Neural cell (in vitro differentiated cells): ENCODE results near the gene TOGARAM1. TPM values are rescaled to one million over a fixed set of nuclear protein-coding genes. Genes with fewer than 3 reads are reported as not detected.
"Not testable (repeated sequence)": the region's sequence is repeated elsewhere in the genome, so short reads cannot be mapped to it uniquely, and the experiment has no call there.

Experiments used
- H2AFZ ChIP-seq: fragments of 200-600, 300-800 bp; sonication (generic), shearing (Covaris generic); 2 replicates; pipeline ENCODE4 v1.6.0; 2014; ENCODE audit warnings: low read depth, mild to moderate bottlenecking, antibody characterized with exemption, low read length, moderate library complexity
- H3F3A ChIP-seq: fragments of 200-600 bp; shearing (Covaris generic); 2 replicates; pipeline ENCODE4 v1.6.1; 2016; ENCODE audit warnings: mild to moderate bottlenecking, moderate library complexity, mixed read lengths, antibody characterized with exemption, low read length; ENCODE audit not compliant: insufficient read depth, poor library complexity, severe bottlenecking
- H3K27ac ChIP-seq: fragments of 200-600, 300-800 bp; sonication (generic), shearing (Covaris generic); 2 replicates; pipeline ENCODE4 v1.5.1; 2014; ENCODE audit warnings: mild to moderate bottlenecking, low read length, moderate library complexity
- H3K27me3 ChIP-seq: fragments of 300-800, 200-600 bp; sonication (generic), shearing (Covaris generic); 2 replicates; pipeline ENCODE4 v1.6.0; 2014; ENCODE audit warnings: mild to moderate bottlenecking, low read depth, low read length, moderate library complexity; ENCODE audit not compliant: insufficient read depth
- H3K36me3 ChIP-seq: fragments of 300-800, 200-600 bp; sonication (generic), shearing (Covaris generic); 2 replicates; pipeline ENCODE4 v1.5.1; 2014; ENCODE audit warnings: mild to moderate bottlenecking, antibody characterized with exemption, low read length, moderate library complexity; ENCODE audit not compliant: insufficient read depth
- H3K4me2 ChIP-seq: fragments of 300-800, 200-600 bp; sonication (generic), shearing (Covaris generic); 2 replicates; pipeline ENCODE4 v1.6.0; 2014; ENCODE audit warnings: mild to moderate bottlenecking, low read length
- H3K4me3 ChIP-seq: fragments of 300-800, 200-600 bp; sonication (generic), shearing (Covaris generic); 2 replicates; pipeline ENCODE4 v1.5.1; 2014; ENCODE audit warnings: mild to moderate bottlenecking, low read length, moderate library complexity
- H3K79me2 ChIP-seq: fragments of 200-600 bp; shearing (Covaris generic); replicated peaks from 2 replicates; pipeline ENCODE4 v1.6.0; 2014; ENCODE audit warnings: mild to moderate bottlenecking, low read length, moderate library complexity; ENCODE audit not compliant: insufficient read depth
- H3K9ac ChIP-seq: fragments of 300-800, 200-600 bp; sonication (generic), shearing (Covaris generic); 2 replicates; pipeline ENCODE4 v1.6.1; 2016; ENCODE audit warnings: mild to moderate bottlenecking, low read length, mixed read lengths
- H3K9me2 ChIP-seq: fragments of 200-600 bp; shearing (Covaris generic); 2 replicates; pipeline ENCODE4 v1.6.1; 2016; ENCODE audit warnings: mild to moderate bottlenecking, low read length, mixed read lengths; ENCODE audit not compliant: insufficient read depth
- H3K9me3 ChIP-seq: fragments of 200-600, 300-800 bp; sonication (generic), shearing (Covaris generic); 2 replicates; pipeline ENCODE4 v1.6.1; 2016; ENCODE audit warnings: mild to moderate bottlenecking, mixed run types, low read length, moderate library complexity, mixed read lengths
- H4K20me1 ChIP-seq: fragments of 200-600 bp; shearing (Covaris generic); 2 replicates; pipeline ENCODE4 v1.6.1; 2016; ENCODE audit warnings: mild to moderate bottlenecking, mixed run types; ENCODE audit not compliant: insufficient read depth
- EP300 ChIP-seq: fragments of 450-650 bp; conservative IDR thresholded peaks from 2 replicates; pipeline ENCODE4 v1.6.1; 2014; ENCODE audit warnings: antibody characterized with exemption, mild to moderate bottlenecking, moderate library complexity; ENCODE audit not compliant: poor library complexity, severe bottlenecking
- EZH2 ChIP-seq: fragments of 200-600, 300-800 bp; shearing (Covaris generic), sonication (generic); IDR thresholded peaks from 2 replicates; pipeline ENCODE4 v1.6.1; 2014; ENCODE audit warnings: antibody characterized with exemption, low read length, borderline replicate concordance, mild to moderate bottlenecking; ENCODE audit not compliant: insufficient read depth, poor library complexity, severe bottlenecking
- MXI1 ChIP-seq: fragments of 450-650 bp; conservative IDR thresholded peaks from 2 replicates; pipeline ENCODE4 v1.6.1; 2014; ENCODE audit warnings: antibody characterized with exemption, mild to moderate bottlenecking; ENCODE audit not compliant: poor library complexity, severe bottlenecking
- POLR2AphosphoS5 ChIP-seq: IDR thresholded peaks from 2 replicates; pipeline ENCODE4 v1.6.1; 2012
- RAD21 ChIP-seq: fragments of 450-650 bp; conservative IDR thresholded peaks from 2 replicates; pipeline ENCODE4 v1.6.1; 2014; ENCODE audit warnings: antibody characterized with exemption, mild to moderate bottlenecking, moderate library complexity
- SMC3 ChIP-seq: fragments of 450-650 bp; conservative IDR thresholded peaks from 2 replicates; pipeline ENCODE4 v1.6.1; 2014; ENCODE audit warnings: antibody characterized with exemption, mild to moderate bottlenecking, moderate library complexity; ENCODE audit not compliant: poor library complexity
- TAF1 ChIP-seq: IDR thresholded peaks from 2 replicates; pipeline ENCODE4 v1.6.1; 2012; ENCODE audit warnings: low read depth
- polyA plus RNA-seq: library from polyadenylated mRNA; depleted of rRNA; stranded (reverse); fragments of >200 nt; gene quantifications from 2 replicates; pipeline ENCODE4 v1.2.3, GENCODE V29; 2014
- TF ChIP-seq, protein P1 (sequence below): fragments of 450-650 bp; IDR thresholded peaks from 2 replicates; pipeline ENCODE4 v1.5.1; 2014; ENCODE audit warnings: antibody characterized with exemption, mild to moderate bottlenecking, moderate library complexity; ENCODE audit not compliant: poor library complexity, severe bottlenecking
- TF ChIP-seq, protein P2 (sequence below): IDR thresholded peaks from 2 replicates; pipeline ENCODE4 v1.6.1; 2012; ENCODE audit warnings: borderline replicate concordance

The TOGARAM1 gene
- polyA plus RNA-seq, 1 donor from 2014 or later, result 23.8 TPM

- not testable (repeated sequence) for H4K20me1 ChIP-seq, H3K27ac ChIP-seq, H2AFZ ChIP-seq, H3K4me2 ChIP-seq, H3K4me3 ChIP-seq, H3K36me3 ChIP-seq, H3K9ac ChIP-seq, H3K9me2 ChIP-seq, H3K9me3 ChIP-seq, H3F3A ChIP-seq, H3K27me3 ChIP-seq
- H3K79me2 ChIP-seq, result peaks cover 21% of the 10 kb centered on the region
Observed at GRCh38 chr14:45081096-45081495, 119.1 kb downstream of the TOGARAM1 start.

- Histone ChIP-seq H3K36me3 (no peaks in the 10 kb centered on the region), H3K4me3 (no peak overlapping the region), H3F3A (no peaks in the 10 kb centered on the region), H3K9me3 (no peaks in the 10 kb centered on the region), H3K27ac (no peak overlapping the region), H3K27me3 (no peaks in the 10 kb centered on the region), H3K79me2 (peaks cover 34% of the 10 kb centered on the region), H3K9me2 (no peaks in the 10 kb centered on the region), H4K20me1 (no peaks in the 10 kb centered on the region), H3K9ac (no peak overlapping the region), H2AFZ (no peak overlapping the region), H3K4me2 (no peak overlapping the region)
- TF ChIP-seq POLR2AphosphoS5, result no peak
- TF ChIP-seq, protein P1, sequence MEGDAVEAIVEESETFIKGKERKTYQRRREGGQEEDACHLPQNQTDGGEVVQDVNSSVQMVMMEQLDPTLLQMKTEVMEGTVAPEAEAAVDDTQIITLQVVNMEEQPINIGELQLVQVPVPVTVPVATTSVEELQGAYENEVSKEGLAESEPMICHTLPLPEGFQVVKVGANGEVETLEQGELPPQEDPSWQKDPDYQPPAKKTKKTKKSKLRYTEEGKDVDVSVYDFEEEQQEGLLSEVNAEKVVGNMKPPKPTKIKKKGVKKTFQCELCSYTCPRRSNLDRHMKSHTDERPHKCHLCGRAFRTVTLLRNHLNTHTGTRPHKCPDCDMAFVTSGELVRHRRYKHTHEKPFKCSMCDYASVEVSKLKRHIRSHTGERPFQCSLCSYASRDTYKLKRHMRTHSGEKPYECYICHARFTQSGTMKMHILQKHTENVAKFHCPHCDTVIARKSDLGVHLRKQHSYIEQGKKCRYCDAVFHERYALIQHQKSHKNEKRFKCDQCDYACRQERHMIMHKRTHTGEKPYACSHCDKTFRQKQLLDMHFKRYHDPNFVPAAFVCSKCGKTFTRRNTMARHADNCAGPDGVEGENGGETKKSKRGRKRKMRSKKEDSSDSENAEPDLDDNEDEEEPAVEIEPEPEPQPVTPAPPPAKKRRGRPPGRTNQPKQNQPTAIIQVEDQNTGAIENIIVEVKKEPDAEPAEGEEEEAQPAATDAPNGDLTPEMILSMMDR, result no peak
- TF ChIP-seq, protein P2, sequence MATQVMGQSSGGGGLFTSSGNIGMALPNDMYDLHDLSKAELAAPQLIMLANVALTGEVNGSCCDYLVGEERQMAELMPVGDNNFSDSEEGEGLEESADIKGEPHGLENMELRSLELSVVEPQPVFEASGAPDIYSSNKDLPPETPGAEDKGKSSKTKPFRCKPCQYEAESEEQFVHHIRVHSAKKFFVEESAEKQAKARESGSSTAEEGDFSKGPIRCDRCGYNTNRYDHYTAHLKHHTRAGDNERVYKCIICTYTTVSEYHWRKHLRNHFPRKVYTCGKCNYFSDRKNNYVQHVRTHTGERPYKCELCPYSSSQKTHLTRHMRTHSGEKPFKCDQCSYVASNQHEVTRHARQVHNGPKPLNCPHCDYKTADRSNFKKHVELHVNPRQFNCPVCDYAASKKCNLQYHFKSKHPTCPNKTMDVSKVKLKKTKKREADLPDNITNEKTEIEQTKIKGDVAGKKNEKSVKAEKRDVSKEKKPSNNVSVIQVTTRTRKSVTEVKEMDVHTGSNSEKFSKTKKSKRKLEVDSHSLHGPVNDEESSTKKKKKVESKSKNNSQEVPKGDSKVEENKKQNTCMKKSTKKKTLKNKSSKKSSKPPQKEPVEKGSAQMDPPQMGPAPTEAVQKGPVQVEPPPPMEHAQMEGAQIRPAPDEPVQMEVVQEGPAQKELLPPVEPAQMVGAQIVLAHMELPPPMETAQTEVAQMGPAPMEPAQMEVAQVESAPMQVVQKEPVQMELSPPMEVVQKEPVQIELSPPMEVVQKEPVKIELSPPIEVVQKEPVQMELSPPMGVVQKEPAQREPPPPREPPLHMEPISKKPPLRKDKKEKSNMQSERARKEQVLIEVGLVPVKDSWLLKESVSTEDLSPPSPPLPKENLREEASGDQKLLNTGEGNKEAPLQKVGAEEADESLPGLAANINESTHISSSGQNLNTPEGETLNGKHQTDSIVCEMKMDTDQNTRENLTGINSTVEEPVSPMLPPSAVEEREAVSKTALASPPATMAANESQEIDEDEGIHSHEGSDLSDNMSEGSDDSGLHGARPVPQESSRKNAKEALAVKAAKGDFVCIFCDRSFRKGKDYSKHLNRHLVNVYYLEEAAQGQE, result no peak
- TF ChIP-seq MXI1, result no peak
- TF ChIP-seq EP300, result no peak
- no peak for TF ChIP-seq TAF1
- no peak for TF ChIP-seq RAD21
- TF ChIP-seq SMC3, result no peak
Observed at GRCh38 chr14:45082420-45082819, 120.4 kb downstream of the TOGARAM1 start.

GRCh38 chr14:45083617-45083975 is 121.6 kb downstream of the TOGARAM1 start:
- H3K36me3 ChIP-seq, result no peaks in the 10 kb centered on the region
- H3K27ac ChIP-seq, result no peak overlapping the region
- no peaks in the 10 kb centered on the region for H4K20me1 ChIP-seq
- no peaks in the 10 kb centered on the region for H3K9me2 ChIP-seq
- peaks cover 44% of the 10 kb centered on the region for H3K79me2 ChIP-seq
- H3K9me3 ChIP-seq, result no peaks in the 10 kb centered on the region
- H3K9ac ChIP-seq, result peak overlapping the region; percentile 88
- H3F3A ChIP-seq, result no peaks in the 10 kb centered on the region
- peak overlapping the region; percentile 92 for H3K4me2 ChIP-seq
- H3K4me3 ChIP-seq, result peak overlapping the region; percentile 96
- H2AFZ ChIP-seq, result peak overlapping the region; percentile 94
- no peak for TF ChIP-seq TAF1
- no peak for TF ChIP-seq MXI1
- TF ChIP-seq SMC3, result no peak
- TF ChIP-seq, protein P2, result no peak
- no peak for TF ChIP-seq EZH2
- TF ChIP-seq, protein P1, result no peak
- no peak for TF ChIP-seq POLR2AphosphoS5
- no peak for TF ChIP-seq EP300
- no peak for TF ChIP-seq RAD21
- H3K27me3 ChIP-seq, result no peaks in the 10 kb centered on the region
